Spleen (tissue), 11 donors: Measurements from ENCODE around the gene NELFCD. TPM values are rescaled to one million over a fixed set of nuclear protein-coding genes. Genes with fewer than 3 reads are reported as not detected.

Experiments
- DNase-seq: peaks from one replicate; pipeline ENCODE4 v3.0.0-alpha.2; 2020
- H3K27ac ChIP-seq, 8 donors: fragments of 200-600 bp; sonication (generic) in 7 of 8; 1 replicate in 4 of 8; 2 replicates in 4 of 8; pipeline versions ENCODE4 v1.5.0 to v1.8.0; 2016 to 2021; ENCODE audit warnings: inconsistent platforms in 4 of 8, mild to moderate bottlenecking in 4 of 8, moderate library complexity in 1 of 8
- H3K27me3 ChIP-seq, 7 donors: fragments of 200-600 bp; sonication (generic) in 6 of 7; replicated peaks in 1 of 7; 1 replicate in 4 of 7; 2 replicates in 3 of 7; pipeline versions ENCODE4 v1.5.0 to v1.8.0; 2016 to 2021; ENCODE audit warnings: inconsistent platforms in 3 of 7, mild to moderate bottlenecking in 1 of 7
- H3K36me3 ChIP-seq, 6 donors: fragments of 200-600 bp; sonication (generic) in 5 of 6; 1 replicate in 4 of 6; 2 replicates in 2 of 6; pipeline versions ENCODE4 v1.5.0 to v1.8.0; 2016 to 2021; ENCODE audit warnings: inconsistent platforms in 2 of 6
- H3K4me1 ChIP-seq, 6 donors: fragments of 200-600 bp; sonication (generic) in 5 of 6; 1 replicate in 3 of 6; 2 replicates in 3 of 6; pipeline versions ENCODE4 v1.5.0 to v1.8.0; 2016 to 2021; ENCODE audit warnings: inconsistent platforms in 3 of 6
- H3K4me3 ChIP-seq, 8 donors: fragments of 200-600 bp; sonication (generic) in 7 of 8; 1 replicate in 4 of 8; 2 replicates in 4 of 8; pipeline versions ENCODE4 v1.5.0 to v1.8.0; 2016 to 2021; ENCODE audit warnings: inconsistent platforms in 4 of 8, mild to moderate bottlenecking in 4 of 8, moderate library complexity in 2 of 8
- H3K9me3 ChIP-seq, 8 donors: fragments of 200-600 bp; sonication (generic) in 7 of 8; 1 replicate in 4 of 8; 2 replicates in 4 of 8; pipeline versions ENCODE4 v1.5.0 to v1.8.0; 2016 to 2021; ENCODE audit warnings: inconsistent platforms in 4 of 8
- POLR2A ChIP-seq, 3 donors: fragments of 450-650 bp; IDR thresholded peaks; one replicate each; pipeline ENCODE4 v1.5.1; 2017; ENCODE audit warnings: antibody characterized with exemption in 3 of 3, mild to moderate bottlenecking in 1 of 3
- POLR2AphosphoS5 ChIP-seq, 3 donors: sonication (generic); formaldehyde crosslinking; IDR thresholded peaks; one replicate each; pipeline ENCODE4 v1.5.1; 2017; ENCODE audit warnings: antibody characterized with exemption in 3 of 3
- WGBS, 5 donors: extraction: QIAGEN DNeasy Blood & Tissue Kit in 3 of 5; methylation state at CpG; one replicate each; pipeline versions ENCODE4 v1.1.5 to v1.1.7; 2013 to 2018; 5-methylcytosine and 5-hydroxymethylcytosine counted together
- intact Hi-C: fragments of 100-400 bp; cut with DNase I; formaldehyde crosslinking; loops from one replicate; pipeline ENCODE4 v1.15.0; 2023; ENCODE audit warnings: low total_unique reads
- polyA plus RNA-seq, 3 donors: library from polyadenylated mRNA; stranded (reverse); fragments of 200-250 nt; gene quantifications; one replicate each; pipeline ENCODE4 v1.2.1, GENCODE V29; 2013
- total RNA-seq, 7 donors: library from RNA; depleted of rRNA in 3 of 7; stranded (reverse); fragments of >200 nt in 3 of 7; fragmentation: NEBNext Ultra II Directional in 4 of 7; extraction: Animal tissue kit (Norgen Biotek cat#: 25700) in 4 of 7; gene quantifications; one replicate each; pipeline versions ENCODE4 v1.1.0 to v1.2.1, GENCODE V29; 2016 to 2021
- TF ChIP-seq, protein P1 (sequence below), 11 experiments: fragments of 200-600 bp in 7 of 11; fragments of 450-650 bp in 4 of 11; sonication (generic) in 4 of 11; IDR thresholded peaks in 8 of 11; conservative IDR thresholded peaks in 3 of 11; 1 replicate in 7 of 11; 2 replicates in 4 of 11; pipeline versions ENCODE4 v1.4.0 to v1.8.0; 2016 to 2021; ENCODE audit warnings: antibody characterized with exemption in 11 of 11, inconsistent platforms in 4 of 11, mild to moderate bottlenecking in 1 of 11
- donor health status: healthy with polysubstance abuse.
- donor health status: DM: no; HTN: no; CAD: no; lungs with moderate emphysema.
- donor health status: DM: no; HTN: no; CAD: no.
- donor health status: Bipolar disorder and iron deficiency.
- donor health status: healthy.
- donor health status: DM: no; HTN: no; CAD: no.
- donor health status: DM: yes; HTN: yes; CAD: no.

Gene NELFCD
- total and polyA plus RNA-seq, 10 donors, result 38.4 to 78.3 (median 58.6) TPM

DNA sequence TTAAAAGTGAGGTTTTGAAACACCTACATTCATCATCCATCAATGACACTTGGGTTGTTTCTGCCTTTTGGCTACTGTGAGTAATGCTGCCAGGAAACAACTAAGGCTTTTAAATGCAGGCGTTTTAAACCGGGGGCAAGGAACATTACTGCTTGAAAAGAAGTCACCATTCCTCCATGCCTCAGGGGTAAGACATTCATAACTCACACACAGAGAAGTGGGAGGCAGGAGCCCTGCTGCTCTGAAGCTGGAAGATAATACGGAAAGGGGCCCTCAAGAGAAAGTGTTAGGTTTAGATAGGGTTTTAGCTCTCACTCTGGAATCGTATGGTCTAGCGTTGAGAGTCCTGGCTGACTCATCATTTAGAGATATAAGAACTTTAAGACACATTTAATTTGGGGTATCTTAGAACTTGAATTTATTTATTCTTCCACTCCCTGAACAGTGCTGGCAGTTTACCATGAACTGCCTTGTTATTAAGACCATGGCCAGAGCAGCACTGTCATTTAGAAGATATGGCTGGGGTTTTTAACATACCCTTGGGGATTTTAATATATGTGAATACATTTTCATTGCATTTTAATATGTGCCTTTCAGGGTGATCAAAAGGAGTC is 40.0 kb downstream of the NELFCD start:
- DNase-seq, result no peak
- peaks cover 9 to 37% (median 23%) of the 10 kb centered on the region in 6 donors for H3K4me1 ChIP-seq
- no peaks in the 10 kb centered on the region for H3K9me3 ChIP-seq
- no peak overlapping the region for H3K27ac ChIP-seq
- 69 to 87% (median 75%) methylated on average over 5 of the region's 5 CpGs for WGBS, 5 donors
- intact Hi-C loops, result no loop called here
- no peaks in the 10 kb centered on the region for H3K27me3 ChIP-seq
- no peak for TF ChIP-seq POLR2AphosphoS5 (IDR thresholded peaks at IDR 0.05)
- no peak for TF ChIP-seq POLR2A (IDR thresholded peaks at IDR 0.05)
- peaks cover 0 to 60% (median 39%) of the 10 kb centered on the region in 6 donors for H3K36me3 ChIP-seq
- H3K4me3 ChIP-seq, result no peak overlapping the region

DNA sequence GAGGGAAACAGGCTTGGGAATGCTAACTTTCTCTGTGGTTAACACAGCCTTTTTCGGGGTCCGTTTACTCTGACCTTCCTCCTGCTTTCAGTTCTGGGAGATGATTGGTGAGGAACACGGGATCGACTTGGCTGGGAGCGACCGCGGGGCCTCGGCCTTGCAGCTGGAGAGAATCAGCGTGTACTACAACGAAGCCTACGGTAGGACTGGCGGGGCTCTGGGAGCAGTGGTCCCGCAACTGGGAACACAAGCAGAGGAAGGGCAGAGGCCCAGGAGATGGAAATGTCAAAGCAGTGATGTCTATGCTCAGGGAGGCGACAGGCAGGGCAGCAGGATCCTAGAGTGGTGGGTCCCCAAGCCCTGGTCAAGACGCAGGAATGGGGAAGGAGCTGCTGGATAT is 41.7 kb downstream of the NELFCD start:
- no peak overlapping the region for H3K27ac ChIP-seq
- 94 to 97% (median 96%) methylated on average over 15 of the region's 15 CpGs for WGBS, 5 donors
- intact Hi-C loops, result no loop called here
- H3K4me3 ChIP-seq, result no peak overlapping the region
- H3K9me3 ChIP-seq, result no peaks in the 10 kb centered on the region
- peak; percentile 58 for DNase-seq
- peaks cover 0 to 37% (median 20%) of the 10 kb centered on the region in 6 donors for H3K4me1 ChIP-seq
- TF ChIP-seq POLR2A (IDR thresholded peaks at IDR 0.05), result no peak
- TF ChIP-seq POLR2AphosphoS5 (IDR thresholded peaks at IDR 0.05), result peak in 2 of 3 donors; percentile 37 to 57
- TF ChIP-seq, protein P1, sequence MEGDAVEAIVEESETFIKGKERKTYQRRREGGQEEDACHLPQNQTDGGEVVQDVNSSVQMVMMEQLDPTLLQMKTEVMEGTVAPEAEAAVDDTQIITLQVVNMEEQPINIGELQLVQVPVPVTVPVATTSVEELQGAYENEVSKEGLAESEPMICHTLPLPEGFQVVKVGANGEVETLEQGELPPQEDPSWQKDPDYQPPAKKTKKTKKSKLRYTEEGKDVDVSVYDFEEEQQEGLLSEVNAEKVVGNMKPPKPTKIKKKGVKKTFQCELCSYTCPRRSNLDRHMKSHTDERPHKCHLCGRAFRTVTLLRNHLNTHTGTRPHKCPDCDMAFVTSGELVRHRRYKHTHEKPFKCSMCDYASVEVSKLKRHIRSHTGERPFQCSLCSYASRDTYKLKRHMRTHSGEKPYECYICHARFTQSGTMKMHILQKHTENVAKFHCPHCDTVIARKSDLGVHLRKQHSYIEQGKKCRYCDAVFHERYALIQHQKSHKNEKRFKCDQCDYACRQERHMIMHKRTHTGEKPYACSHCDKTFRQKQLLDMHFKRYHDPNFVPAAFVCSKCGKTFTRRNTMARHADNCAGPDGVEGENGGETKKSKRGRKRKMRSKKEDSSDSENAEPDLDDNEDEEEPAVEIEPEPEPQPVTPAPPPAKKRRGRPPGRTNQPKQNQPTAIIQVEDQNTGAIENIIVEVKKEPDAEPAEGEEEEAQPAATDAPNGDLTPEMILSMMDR (IDR thresholded peaks at IDR 0.05 in 8 of 11, conservative IDR thresholded peaks at IDR 0.05 in 3 of 11), result no peak
- peaks cover 0 to 77% (median 50%) of the 10 kb centered on the region in 6 donors for H3K36me3 ChIP-seq
- no peaks in the 10 kb centered on the region for H3K27me3 ChIP-seq

DNA sequence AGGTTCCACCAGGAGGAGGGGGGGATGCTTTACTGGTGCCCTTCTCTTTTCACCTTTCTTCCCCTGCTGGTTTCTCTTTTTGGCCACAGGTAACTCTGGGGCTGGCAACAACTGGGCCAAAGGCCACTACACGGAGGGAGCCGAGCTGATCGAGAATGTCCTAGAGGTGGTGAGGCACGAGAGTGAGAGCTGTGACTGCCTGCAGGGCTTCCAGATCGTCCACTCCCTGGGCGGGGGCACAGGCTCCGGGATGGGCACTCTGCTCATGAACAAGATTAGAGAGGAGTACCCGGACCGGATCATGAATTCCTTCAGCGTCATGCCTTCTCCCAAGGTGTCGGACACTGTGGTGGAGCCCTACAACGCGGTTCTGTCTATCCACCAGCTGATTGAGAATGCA is 42.6 kb downstream of the NELFCD start:
- Histone ChIP-seq H3K4me3 (no peak overlapping the region), H3K27me3 (no peaks in the 10 kb centered on the region), H3K27ac (no peak overlapping the region), H3K36me3 (peaks cover 0 to 85% (median 55%) of the 10 kb centered on the region in 6 donors), H3K9me3 (no peaks in the 10 kb centered on the region), H3K4me1 (peaks cover 3 to 42% (median 26%) of the 10 kb centered on the region in 6 donors)
- intact Hi-C loops, result no loop called here
- DNase-seq, result peak; percentile 59
- 94 to 98% (median 95%) methylated on average over 13 of the region's 13 CpGs for WGBS, 5 donors
- TF ChIP-seq, protein P1 (IDR thresholded peaks at IDR 0.05 in 8 of 11, conservative IDR thresholded peaks at IDR 0.05 in 3 of 11), result no peak
- TF ChIP-seq POLR2A (IDR thresholded peaks at IDR 0.05) (no peak), POLR2AphosphoS5 (IDR thresholded peaks at IDR 0.05) (no peak)

DNA sequence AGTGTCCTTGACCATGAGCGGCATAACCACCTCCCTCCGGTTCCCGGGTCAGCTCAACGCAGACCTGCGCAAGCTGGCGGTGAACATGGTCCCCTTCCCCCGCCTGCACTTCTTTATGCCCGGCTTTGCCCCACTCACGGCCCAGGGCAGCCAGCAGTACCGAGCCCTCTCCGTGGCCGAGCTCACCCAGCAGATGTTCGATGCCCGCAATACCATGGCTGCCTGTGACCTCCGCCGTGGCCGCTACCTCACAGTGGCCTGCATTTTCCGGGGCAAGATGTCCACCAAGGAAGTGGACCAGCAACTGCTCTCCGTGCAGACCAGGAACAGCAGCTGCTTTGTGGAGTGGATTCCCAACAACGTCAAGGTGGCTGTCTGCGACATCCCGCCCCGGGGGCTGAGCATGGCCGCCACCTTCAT is 43.1 kb downstream of the NELFCD start:
- Histone ChIP-seq H3K36me3 (peaks cover 0 to 86% (median 59%) of the 10 kb centered on the region in 6 donors), H3K4me1 (peaks cover 8 to 47% (median 31%) of the 10 kb centered on the region in 6 donors), H3K27ac (no peak overlapping the region), H3K4me3 (no peak overlapping the region), H3K27me3 (no peaks in the 10 kb centered on the region), H3K9me3 (no peaks in the 10 kb centered on the region)
- WGBS, 5 donors, result 93 to 98% (median 95%) methylated on average over 24 of the region's 24 CpGs
- intact Hi-C loops, result no loop called here
- TF ChIP-seq POLR2AphosphoS5 (IDR thresholded peaks at IDR 0.05) (peak in 2 of 3 donors; percentile 51 to 64), POLR2A (IDR thresholded peaks at IDR 0.05) (no peak)
- TF ChIP-seq, protein P1 (IDR thresholded peaks at IDR 0.05 in 8 of 11, conservative IDR thresholded peaks at IDR 0.05 in 3 of 11), result no peak
- peak; percentile 64 for DNase-seq
